Panc1 (cell line): ENCODE measurements around the gene ZDHHC7. TPM values are rescaled to one million over a fixed set of nuclear protein-coding genes. Genes with fewer than 3 reads are reported as not detected.

Experiments used
- ATAC-seq: fragments of 200-7000 bp; cut with Tn5 transposase; 2 replicates; pipeline ENCODE4 v1.9.1; 2020; ENCODE audit warnings: mild to moderate bottlenecking, moderate library complexity
- BruUV-seq: library from RNA; stranded (reverse); fragments of 400-500 nt; replicated peaks from 2 replicates; lab custom pipeline; 2021; lab: Mats Ljungman, UMichigan
- CTCF ChIA-PET: fragments of 300-600 bp; sonication (Branson Sonifier 250); formaldehyde crosslinking; loops from one replicate; lab custom pipeline; 2022; ENCODE audit warnings: antibody characterized with exemption; lab: Charles Lee
- POLR2A ChIA-PET: fragments of 300-600 bp; sonication (Branson Sonifier 250); formaldehyde crosslinking; loops from one replicate; lab custom pipeline; 2022; ENCODE audit warnings: antibody characterized with exemption; lab: Charles Lee
- DNase-seq: peaks from one replicate; pipeline ENCODE4 v3.0.0-alpha.2; 2010; ENCODE audit warnings: low read depth, low spot score
- H3K27ac ChIP-seq: 2 replicates; pipeline ENCODE4 v1.5.1; 2011; ENCODE audit warnings: mild to moderate bottlenecking, low read length, inconsistent platforms
- H3K27me3 ChIP-seq: fragments of 200-500 bp; sonication (Bioruptor generic); 2 replicates; pipeline ENCODE4 v1.6.0; 2014; ENCODE audit warnings: low read length, inconsistent platforms; ENCODE audit not compliant: control insufficient read depth, insufficient read depth
- H3K36me3 ChIP-seq: fragments of 200-500 bp; sonication (Bioruptor generic); 2 replicates; pipeline ENCODE4 v1.5.1; 2014; ENCODE audit warnings: inconsistent platforms, mild to moderate bottlenecking, low read length, moderate library complexity; ENCODE audit not compliant: control insufficient read depth, insufficient read depth
- H3K4me1 ChIP-seq: 2 replicates; pipeline ENCODE4 v1.5.1; 2011; ENCODE audit warnings: inconsistent platforms, mild to moderate bottlenecking, low read length, moderate library complexity; ENCODE audit not compliant: control insufficient read depth, insufficient read depth
- H3K4me3 ChIP-seq, 2 experiments: 2 replicates each; pipeline ENCODE4 v1.5.1; 2011 to 2012; ENCODE audit warnings: low read depth in 2 of 2, low read length in 2 of 2, mild to moderate bottlenecking in 2 of 2, inconsistent platforms in 1 of 2, moderate library complexity in 1 of 2
- H3K9me3 ChIP-seq: fragments of 200-500 bp; sonication (Bioruptor generic); 2 replicates; pipeline ENCODE4 v1.5.1; 2014; ENCODE audit warnings: low read depth, mild to moderate bottlenecking, inconsistent platforms, low read length, moderate library complexity; ENCODE audit not compliant: control insufficient read depth, insufficient read depth
- CTCF ChIP-seq: fragments of 450-650 bp; IDR thresholded peaks from 2 replicates; pipeline ENCODE4 v1.5.1; 2017; ENCODE audit warnings: mild to moderate bottlenecking
- POLR2AphosphoS5 ChIP-seq: IDR thresholded peaks from 2 replicates; pipeline ENCODE4 v1.6.1; 2012; ENCODE audit warnings: mild to moderate bottlenecking, low read depth, low read length, moderate library complexity
- SIN3A ChIP-seq: IDR thresholded peaks from 2 replicates; pipeline ENCODE4 v1.6.1; 2012; ENCODE audit warnings: low read depth, mild to moderate bottlenecking, low read length, moderate library complexity, borderline replicate concordance; ENCODE audit not compliant: insufficient read depth
- TCF7L2 ChIP-seq: IDR thresholded peaks from 2 replicates; pipeline ENCODE4 v1.6.1; 2011; ENCODE audit warnings: mild to moderate bottlenecking, low read depth, low read length, inconsistent platforms
- in situ Hi-C: cut with HindIII; loops from 2 replicates; pipeline ENCODE4 v1.10.0; 2016; ENCODE audit warnings: low sequenced_read_pairs, low pct_unique_long_range_greater_than_20kb
- intact Hi-C: fragments of 100-400 bp; cut with micrococcal nuclease; formaldehyde crosslinking; loops from one replicate; pipeline ENCODE4 v1.10.0; 2022; ENCODE audit not compliant: unreplicated experiment
- total RNA-seq: library from RNA; stranded (reverse); gene quantifications from one replicate; pipeline ENCODE4 v1.2.1, GENCODE V29; 2021; ENCODE audit not compliant: unreplicated experiment
- TF ChIP-seq, protein P1 (sequence below), 2 experiments: IDR thresholded peaks; 2 replicates each; pipeline ENCODE4 v1.6.1; 2011 to 2012; ENCODE audit warnings: low read depth in 2 of 2, control low read depth in 1 of 2, low read length in 1 of 2, mild to moderate bottlenecking in 1 of 2, moderate library complexity in 1 of 2; ENCODE audit not compliant: insufficient read depth in 1 of 2

ZDHHC7 gene
- total RNA-seq, 1 experiment from 2014 or later, result 71.5 TPM

DNA sequence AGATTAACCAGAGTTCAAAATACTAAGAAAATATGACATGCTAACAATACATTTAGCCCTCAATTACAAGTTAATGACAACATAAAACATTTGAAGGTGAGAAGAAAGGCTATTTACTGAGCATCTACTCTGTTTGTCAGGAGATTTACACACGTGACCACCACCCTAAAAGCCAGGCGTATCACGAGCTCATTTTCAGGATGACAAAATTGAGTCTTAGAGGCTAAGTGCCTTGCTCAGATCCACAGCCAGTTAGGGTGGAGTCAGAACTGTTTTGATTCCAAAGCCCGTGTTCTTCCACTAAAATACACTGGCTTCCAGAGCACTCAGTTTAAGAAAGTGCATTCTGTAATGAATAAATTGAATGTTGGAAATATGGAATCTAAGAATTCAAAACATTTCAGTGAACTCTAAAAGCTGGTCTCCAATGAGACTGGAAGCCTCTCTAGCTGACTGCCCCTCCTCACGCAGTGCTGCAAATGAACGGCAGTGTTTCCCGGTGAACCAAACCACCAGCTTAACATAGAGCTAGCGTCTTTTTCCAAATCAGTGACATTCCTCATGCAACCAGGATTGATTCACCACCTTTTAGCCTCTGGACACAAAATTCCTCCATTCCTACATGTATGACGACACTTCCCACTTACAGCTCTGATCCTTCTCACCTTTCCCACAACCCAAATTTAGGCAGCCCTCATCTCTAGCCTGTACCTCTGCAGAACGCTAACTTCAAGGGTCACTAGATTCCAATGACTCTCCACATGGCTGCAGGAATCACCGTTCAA, 5.9 kb downstream of the ZDHHC7 start:
- Histone ChIP-seq H3K27ac (peak overlapping the region; percentile 97), H3K4me3 (peak overlapping the region in 1 of 2 experiments; percentile 59; a peak in 2 of 4 replicates), H3K27me3 (no peaks in the 10 kb centered on the region), H3K9me3 (no peaks in the 10 kb centered on the region), H3K4me1 (peaks cover 76% of the 10 kb centered on the region), H3K36me3 (peaks cover 2% of the 10 kb centered on the region; the same call in 1 of the 2 replicates)
- in situ Hi-C loops, result no loop called here
- intact Hi-C loops, result no loop called here
- CTCF ChIA-PET, result no interaction called here
- DNase-seq (no peak), ATAC-seq (peak; percentile 30)
- no TSS peak for BruUV-seq
- TF ChIP-seq SIN3A (no peak), POLR2AphosphoS5 (no peak), TCF7L2 (no peak), CTCF (no peak)
- TF ChIP-seq, protein P1, sequence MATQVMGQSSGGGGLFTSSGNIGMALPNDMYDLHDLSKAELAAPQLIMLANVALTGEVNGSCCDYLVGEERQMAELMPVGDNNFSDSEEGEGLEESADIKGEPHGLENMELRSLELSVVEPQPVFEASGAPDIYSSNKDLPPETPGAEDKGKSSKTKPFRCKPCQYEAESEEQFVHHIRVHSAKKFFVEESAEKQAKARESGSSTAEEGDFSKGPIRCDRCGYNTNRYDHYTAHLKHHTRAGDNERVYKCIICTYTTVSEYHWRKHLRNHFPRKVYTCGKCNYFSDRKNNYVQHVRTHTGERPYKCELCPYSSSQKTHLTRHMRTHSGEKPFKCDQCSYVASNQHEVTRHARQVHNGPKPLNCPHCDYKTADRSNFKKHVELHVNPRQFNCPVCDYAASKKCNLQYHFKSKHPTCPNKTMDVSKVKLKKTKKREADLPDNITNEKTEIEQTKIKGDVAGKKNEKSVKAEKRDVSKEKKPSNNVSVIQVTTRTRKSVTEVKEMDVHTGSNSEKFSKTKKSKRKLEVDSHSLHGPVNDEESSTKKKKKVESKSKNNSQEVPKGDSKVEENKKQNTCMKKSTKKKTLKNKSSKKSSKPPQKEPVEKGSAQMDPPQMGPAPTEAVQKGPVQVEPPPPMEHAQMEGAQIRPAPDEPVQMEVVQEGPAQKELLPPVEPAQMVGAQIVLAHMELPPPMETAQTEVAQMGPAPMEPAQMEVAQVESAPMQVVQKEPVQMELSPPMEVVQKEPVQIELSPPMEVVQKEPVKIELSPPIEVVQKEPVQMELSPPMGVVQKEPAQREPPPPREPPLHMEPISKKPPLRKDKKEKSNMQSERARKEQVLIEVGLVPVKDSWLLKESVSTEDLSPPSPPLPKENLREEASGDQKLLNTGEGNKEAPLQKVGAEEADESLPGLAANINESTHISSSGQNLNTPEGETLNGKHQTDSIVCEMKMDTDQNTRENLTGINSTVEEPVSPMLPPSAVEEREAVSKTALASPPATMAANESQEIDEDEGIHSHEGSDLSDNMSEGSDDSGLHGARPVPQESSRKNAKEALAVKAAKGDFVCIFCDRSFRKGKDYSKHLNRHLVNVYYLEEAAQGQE (IDR thresholded peaks at IDR 0.05; ENCODE audit: insufficient read depth in 1 of 2, low read depth in 2 of 2, low read length in 1 of 2), result no peak
- POLR2A ChIA-PET, result interaction anchor here (0.5 to 0.9 kb wide), 2 partner anchors 9 to 121 kb away, joined by 4 to 5 read pairs; no protein-coding TSS in a partner anchor

GRCh38 chr16:85004587-85005205, 6.6 kb downstream of the ZDHHC7 start:
- intact Hi-C loops (no loop called here), in situ Hi-C loops (no loop called here)
- ChIA-PET CTCF (no interaction called here), POLR2A (interaction anchor here (0.5 to 0.9 kb wide), 2 partner anchors 8 to 122 kb away, joined by 4 to 5 read pairs; no protein-coding TSS in a partner anchor)
- no peaks in the 10 kb centered on the region for H3K9me3 ChIP-seq
- BruUV-seq, result no TSS peak
- peak overlapping the region; percentile 97 for H3K27ac ChIP-seq
- no peaks in the 10 kb centered on the region for H3K27me3 ChIP-seq
- peak overlapping the region; percentile 8 to 59; a peak in 3 of 4 replicates for H3K4me3 ChIP-seq
- no peaks in the 10 kb centered on the region for H3K36me3 ChIP-seq
- no peak for DNase-seq
- peaks cover 83% of the 10 kb centered on the region for H3K4me1 ChIP-seq
- ATAC-seq, result peak; percentile 44
- TF ChIP-seq POLR2AphosphoS5, result no peak
